Epidermal melanocyte (primary cell): ENCODE measurements around the gene POT1.
"Not testable (repeated sequence)": the region's sequence is repeated elsewhere in the genome, so short reads cannot be mapped to it uniquely, and the experiment has no call there.

ENCODE experiments used
- DNase-seq: peaks from one replicate; pipeline ENCODE4 v3.0.0; 2011; ENCODE audit warnings: low spot score; ENCODE audit not compliant: insufficient read length

Gene POT1, protein sequence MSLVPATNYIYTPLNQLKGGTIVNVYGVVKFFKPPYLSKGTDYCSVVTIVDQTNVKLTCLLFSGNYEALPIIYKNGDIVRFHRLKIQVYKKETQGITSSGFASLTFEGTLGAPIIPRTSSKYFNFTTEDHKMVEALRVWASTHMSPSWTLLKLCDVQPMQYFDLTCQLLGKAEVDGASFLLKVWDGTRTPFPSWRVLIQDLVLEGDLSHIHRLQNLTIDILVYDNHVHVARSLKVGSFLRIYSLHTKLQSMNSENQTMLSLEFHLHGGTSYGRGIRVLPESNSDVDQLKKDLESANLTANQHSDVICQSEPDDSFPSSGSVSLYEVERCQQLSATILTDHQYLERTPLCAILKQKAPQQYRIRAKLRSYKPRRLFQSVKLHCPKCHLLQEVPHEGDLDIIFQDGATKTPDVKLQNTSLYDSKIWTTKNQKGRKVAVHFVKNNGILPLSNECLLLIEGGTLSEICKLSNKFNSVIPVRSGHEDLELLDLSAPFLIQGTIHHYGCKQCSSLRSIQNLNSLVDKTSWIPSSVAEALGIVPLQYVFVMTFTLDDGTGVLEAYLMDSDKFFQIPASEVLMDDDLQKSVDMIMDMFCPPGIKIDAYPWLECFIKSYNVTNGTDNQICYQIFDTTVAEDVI

GRCh38 chr7:124929467-124930172 is at the start of gene POT1:
Gene POT1, minus strand, starts transcription at chr7:124929825. Its CDS starts 32,652 bp downstream, at chr7:124897173.
- peak; percentile 83 for DNase-seq

GRCh38 chr7:124975131-124975530 is 45.5 kb upstream of the POT1 start:
- DNase-seq = not testable (repeated sequence)

DNA sequence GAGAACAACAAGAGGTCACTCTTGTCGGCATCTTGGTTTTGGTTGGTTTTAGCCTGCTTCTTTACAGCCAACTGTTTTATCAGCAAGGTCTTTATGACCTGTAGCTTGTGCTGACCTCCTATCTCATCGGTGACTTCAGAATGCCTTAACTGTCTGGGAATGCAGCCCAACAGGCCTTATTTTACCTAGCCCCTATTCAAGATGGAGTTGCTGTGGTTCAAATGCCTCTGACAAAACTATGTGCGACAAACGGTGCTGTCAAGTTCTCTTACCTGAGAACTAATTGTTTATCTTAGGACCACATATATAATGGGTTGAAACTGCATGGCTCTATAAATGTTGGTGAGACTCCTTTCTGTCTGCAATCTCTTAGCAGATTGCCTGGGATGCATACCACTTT is 35.9 kb upstream of the POT1 start:
- no peak for DNase-seq

DNA sequence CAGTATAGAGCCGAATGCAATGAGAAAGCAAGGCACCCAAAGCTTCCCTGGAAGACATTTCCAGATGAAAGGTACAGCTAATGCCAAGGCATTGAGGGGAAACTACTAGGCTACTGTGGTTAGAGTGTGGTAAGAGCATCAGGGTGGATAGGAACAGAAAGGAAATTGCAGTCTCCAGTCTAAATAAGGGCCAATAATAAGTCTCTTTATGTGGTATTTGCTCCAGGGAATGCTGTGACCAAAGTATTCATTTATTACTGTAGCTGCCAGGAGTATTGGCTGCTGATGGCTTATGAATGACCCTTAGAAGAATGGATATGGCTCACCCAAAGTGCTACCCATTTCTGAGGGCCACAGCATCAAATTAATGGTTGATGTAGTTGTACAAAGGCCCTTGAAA is 30.1 kb upstream of the POT1 start:
- no peak for DNase-seq

DNA sequence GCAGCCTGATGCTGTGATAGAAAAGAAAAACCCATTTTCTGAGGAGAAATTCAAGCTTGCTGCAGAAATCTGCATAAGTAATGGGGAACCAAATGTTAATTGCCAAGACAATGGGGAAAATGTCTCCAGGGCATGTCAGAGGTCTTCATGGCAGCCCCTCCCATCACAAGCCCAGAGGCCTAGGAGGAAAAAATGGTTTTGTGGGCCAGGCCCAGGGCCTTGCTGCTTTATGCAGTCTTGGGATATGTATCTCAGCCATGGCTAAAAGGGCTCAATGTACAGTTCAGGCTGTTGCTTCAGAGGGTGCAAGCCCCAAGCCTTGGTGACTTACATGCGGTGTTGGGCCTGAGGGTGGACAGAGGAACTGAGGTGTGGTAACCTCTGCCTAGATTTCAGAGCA is 28.3 kb upstream of the POT1 start:
- not testable (repeated sequence) for DNase-seq

- DNase-seq = no peak
Measured at GRCh38 chr7:124956160-124956559, 26.5 kb upstream of the POT1 start.

GRCh38 chr7:124954790-124955189 is 25.2 kb upstream of the POT1 start:
- DNase-seq = no peak

- no peak for DNase-seq
Measured at GRCh38 chr7:124945680-124946079, 16.1 kb upstream of the POT1 start.

GRCh38 chr7:124943472-124943871 is 13.8 kb upstream of the POT1 start:
- DNase-seq = no peak

DNA sequence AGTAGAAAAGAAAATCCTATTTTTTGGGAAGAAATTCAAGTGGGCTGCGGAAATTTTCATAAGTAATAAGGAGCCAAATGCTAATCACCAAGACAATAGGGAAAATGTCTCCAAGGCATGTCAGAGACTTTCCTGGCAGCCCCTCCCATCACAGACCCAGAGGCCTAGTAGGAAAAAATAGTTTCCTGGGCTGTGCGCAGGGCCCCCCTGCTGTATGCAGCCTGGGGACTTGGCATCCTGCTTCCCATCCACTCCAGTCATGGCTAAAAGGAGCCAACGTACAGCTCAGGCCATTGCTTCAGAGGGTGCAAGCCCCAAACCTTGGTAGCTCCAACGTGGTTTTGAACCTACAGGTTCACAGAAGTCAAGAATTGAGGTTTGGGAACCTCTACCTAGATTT is 12.8 kb upstream of the POT1 start:
- DNase-seq = no peak

DNA sequence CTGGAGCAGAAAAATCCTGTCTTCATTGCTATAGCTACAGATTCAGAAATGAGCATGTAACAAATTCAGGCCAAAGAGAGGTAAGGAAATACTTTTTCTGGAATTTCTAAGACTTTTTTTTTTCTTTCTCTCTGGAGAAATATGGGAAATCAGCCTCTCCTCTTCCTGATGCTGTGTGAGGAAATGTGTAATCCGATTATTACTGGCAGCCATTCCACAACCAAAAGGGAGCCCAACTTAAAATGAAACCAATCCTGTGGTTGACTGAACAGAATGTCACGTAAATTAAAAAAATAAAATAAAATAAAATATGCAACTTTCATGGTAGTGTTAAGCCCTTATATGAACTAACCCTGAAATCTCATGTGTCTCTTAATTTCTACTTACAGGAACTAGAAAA is 10.7 kb upstream of the POT1 start:
- no peak for DNase-seq

DNA sequence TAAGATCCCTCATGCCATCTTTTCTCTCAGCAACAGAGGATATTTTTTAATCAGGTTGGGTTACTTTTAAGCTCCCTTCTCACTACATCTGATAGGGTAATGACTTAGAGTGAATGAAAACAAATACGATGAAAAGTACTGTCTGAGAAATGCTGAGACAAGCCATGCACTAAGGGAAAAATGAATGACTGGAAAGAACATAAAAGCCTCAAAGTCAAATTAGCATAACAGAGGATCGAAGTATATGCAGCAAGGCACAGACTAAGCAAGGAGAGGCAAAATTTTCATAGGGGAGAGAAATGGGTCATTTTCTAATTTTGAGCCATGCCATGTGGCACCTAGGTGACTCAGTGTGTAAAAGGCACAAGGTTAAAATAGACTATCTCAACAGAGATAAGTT is 8.5 kb upstream of the POT1 start:
- DNase-seq = no peak

GRCh38 chr7:124937076-124937475 is 7.5 kb upstream of the POT1 start:
- DNase-seq = no peak

DNA sequence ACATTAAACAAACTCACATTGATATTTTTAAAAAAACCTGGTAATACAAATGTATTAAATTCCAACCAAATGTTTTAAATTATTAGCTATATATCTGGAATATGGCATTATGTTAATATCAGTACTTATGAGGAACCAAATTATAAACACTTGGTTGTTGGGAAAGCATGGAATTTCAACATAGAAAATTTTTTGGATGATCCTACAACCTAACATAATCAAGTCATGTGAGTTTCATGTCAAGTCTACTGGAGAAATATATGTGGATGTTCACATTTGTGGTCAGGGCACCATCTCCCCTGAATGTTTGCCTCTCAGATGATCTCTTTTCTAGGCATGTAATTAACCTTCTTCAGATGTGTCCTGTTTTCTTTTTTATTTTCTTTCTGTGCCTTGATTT is 5.2 kb upstream of the POT1 start:
- DNase-seq = no peak

GRCh38 chr7:124930655-124931597 is 1.3 kb upstream of the POT1 start:
- no peak for DNase-seq

DNA sequence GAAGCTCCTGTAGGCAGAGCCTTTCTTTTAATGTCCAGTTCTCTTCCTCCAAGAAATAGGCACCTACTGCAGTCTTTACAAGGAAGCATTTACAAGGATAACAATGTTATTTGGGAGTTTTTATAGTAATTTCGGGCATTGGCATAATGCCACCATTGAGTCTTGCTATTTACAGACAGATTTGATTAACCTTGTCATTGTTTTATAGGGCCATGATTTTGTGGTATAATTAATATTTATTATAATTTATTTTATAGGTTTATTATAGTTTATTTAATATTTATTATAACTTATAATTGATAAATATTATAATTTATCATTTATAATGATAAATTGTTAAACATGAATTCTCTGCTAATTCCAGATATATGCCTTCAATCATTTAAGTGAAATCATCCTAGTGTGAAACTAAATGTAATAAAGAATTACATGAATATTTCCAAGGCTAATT is 573 bp upstream of the POT1 start:
- DNase-seq = no peak

- DNase-seq = no peak
Measured at GRCh38 chr7:124924906-124925305, 4.7 kb downstream of the POT1 start.

- no peak for DNase-seq
Measured at GRCh38 chr7:124922200-124922599, 7.4 kb downstream of the POT1 start.

DNA sequence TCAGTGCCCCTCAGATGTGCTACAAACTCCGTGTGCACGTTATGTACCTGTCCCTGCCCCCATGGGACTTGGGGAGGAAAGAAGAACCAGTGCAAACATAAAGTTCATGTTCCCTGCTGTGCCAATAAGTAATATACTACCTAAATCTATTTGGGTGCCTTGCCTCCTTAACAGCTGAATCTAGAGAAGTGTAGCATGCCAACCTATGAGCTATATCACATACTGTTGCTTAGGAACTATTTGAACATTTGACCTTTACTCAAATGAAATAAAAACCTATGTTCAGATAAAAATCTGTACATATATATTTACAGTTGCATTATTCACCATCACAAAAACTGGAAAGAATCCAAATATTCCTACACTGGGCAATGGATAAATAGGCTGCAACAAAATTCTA is 9.8 kb downstream of the POT1 start:
- DNase-seq = no peak

- DNase-seq = no peak
Measured at GRCh38 chr7:124918662-124919061, 11.0 kb downstream of the POT1 start.

- no peak for DNase-seq
Measured at GRCh38 chr7:124915242-124915641, 14.4 kb downstream of the POT1 start.
